ENCODE measurements around the gene DNAH9.
"Not testable (repeated sequence)": the region's sequence is repeated elsewhere in the genome, so short reads cannot be mapped to it uniquely, and the experiment has no call there.

The DNAH9 gene

GRCh38 chr17:11900041-11900476, 301.8 kb downstream of the DNAH9 start:
- no peak for DNase-seq (ENCODE audit: extremely low read depth in 1 of 2, low read depth in 1 of 2)

GRCh38 chr17:11900655-11901054, 302.4 kb downstream of the DNAH9 start:
- DNase-seq (ENCODE audit: extremely low read depth in 1 of 2, low read depth in 1 of 2): no peak

GRCh38 chr17:11901931-11902330, 303.7 kb downstream of the DNAH9 start:
- DNase-seq (ENCODE audit: extremely low read depth in 1 of 2, low read depth in 1 of 2): no peak

- no peak for DNase-seq (ENCODE audit: extremely low read depth in 1 of 2, low read depth in 1 of 2)
Measured at GRCh38 chr17:11908711-11909146, 310.5 kb downstream of the DNAH9 start.

- DNase-seq (ENCODE audit: extremely low read depth in 1 of 2, low read depth in 1 of 2): no peak
Measured at GRCh38 chr17:11909348-11909747, 311.1 kb downstream of the DNAH9 start.

DNA sequence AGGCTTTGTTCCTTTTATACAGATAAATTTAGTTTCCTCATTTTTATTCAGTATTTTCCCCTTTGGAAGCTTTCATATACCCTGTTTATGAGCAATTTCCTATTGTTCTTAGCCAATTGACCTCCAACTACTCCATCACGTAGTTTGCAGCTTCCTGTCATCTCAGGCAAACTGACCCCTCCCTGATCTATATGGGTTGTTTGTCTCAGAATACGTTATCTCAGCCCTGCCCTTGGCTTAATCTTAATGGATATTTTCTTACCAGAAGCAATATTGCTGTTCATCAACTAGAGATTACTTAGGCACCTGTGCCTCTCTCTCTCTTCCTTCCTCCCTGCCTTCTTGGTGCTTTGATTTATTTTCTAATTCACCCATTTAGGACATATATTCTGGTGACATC, 317.8 kb downstream of the DNAH9 start:
- no peak for DNase-seq (ENCODE audit: extremely low read depth in 1 of 2, low read depth in 1 of 2)

DNA sequence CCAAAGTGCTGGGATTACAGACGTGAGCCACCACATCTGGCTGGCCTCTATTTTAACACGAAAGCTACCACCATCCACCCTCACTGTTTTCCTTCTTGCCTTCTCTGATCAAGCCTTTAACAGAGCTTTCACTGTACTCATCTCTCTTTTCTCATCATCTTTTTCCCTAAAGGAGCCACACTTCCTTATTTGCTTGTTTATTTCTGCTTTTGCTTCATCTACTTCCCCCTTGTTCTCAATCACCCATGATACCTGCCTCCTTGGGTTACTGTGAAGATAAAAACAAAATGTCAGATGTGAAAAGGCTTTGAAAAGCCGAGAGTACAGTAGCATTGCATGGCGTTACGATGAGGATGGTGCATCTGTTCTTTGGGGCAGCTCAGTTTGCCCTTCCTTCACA, 319.1 kb downstream of the DNAH9 start:
- DNase-seq (ENCODE audit: extremely low read depth in 1 of 2, low read depth in 1 of 2): no peak

- no peak for DNase-seq (ENCODE audit: extremely low read depth in 1 of 2, low read depth in 1 of 2)
Measured at GRCh38 chr17:11921296-11921695, 323.0 kb downstream of the DNAH9 start.

GRCh38 chr17:11922638-11923037, 324.4 kb downstream of the DNAH9 start:
- DNase-seq (ENCODE audit: extremely low read depth in 1 of 2, low read depth in 1 of 2): no peak

DNA sequence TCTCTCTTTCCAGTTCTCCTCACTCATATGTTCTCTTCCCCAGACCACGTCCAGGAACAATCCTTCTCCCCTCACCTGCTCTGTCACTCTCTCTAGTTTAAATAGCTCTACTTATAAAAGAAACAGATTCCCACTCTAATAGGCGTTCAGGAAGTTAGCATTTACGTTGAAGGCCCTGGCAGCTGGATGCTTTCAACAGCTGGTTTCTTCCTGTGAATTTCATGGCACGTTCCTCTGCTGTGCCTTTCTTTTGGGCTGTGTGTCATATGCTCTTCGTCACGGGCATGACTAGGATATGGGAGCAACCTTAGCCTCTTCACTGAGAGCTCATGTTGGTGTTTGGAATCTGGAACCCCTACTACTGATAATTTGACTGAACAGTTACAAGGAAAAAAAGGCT, 325.8 kb downstream of the DNAH9 start:
- DNase-seq (ENCODE audit: extremely low read depth in 1 of 2, low read depth in 1 of 2): no peak

GRCh38 chr17:11925262-11926021, 327.2 kb downstream of the DNAH9 start:
- no peak for DNase-seq (ENCODE audit: extremely low read depth in 1 of 2, low read depth in 1 of 2)

DNA sequence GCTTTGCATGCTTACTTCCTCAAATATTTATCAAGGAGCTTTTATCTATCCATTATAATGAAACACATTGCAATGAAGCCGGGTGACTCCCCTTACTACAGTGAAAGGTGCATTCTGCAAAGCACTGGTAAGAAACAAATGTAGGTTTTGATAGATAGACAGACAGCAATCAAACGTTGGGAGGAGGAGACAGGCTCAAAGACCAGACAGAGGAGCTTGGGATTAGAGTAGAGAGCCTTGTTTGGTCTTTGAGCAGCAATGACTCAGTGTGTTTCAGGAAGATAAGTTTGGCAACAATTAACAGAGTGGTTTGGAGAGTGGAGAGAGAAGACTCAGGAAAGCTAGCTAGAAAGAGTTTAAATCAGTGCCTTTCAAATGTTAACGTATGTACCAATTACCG, 330.2 kb downstream of the DNAH9 start:
- no peak for DNase-seq (ENCODE audit: extremely low read depth in 1 of 2, low read depth in 1 of 2)

GRCh38 chr17:11932337-11932898, 334.1 kb downstream of the DNAH9 start:
- DNase-seq (ENCODE audit: extremely low read depth in 1 of 2, low read depth in 1 of 2): no peak

DNA sequence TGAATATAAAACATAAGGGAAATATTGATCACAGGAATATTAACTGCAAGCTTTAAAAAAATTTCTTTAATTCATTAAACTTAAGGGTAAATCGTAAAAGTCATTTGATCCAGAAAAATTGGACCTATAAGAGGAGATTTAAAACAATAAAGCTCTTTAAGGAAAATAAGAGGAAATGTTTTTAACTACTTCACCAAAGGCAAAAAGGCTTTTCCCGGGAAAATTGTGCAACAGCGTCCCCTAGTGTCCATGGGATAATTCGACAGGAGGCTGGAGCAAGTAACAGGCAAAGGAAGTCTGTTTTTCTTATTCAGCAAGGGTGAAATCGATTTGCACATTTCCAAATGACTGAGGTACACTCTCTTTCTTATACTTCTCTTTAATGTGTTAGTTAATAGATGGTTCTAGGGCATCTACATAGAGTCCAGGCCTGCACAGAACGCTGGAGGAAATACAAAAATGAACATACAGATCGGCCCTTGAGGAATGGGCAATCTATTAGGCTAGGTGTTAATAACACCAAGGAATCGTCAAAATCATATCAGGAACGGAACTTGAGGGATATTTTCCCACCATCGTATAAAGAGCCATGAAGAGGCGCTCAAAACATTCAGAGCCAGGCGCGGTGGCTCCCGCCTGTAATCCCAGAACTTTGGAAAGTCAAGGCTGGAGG, 337.6 kb downstream of the DNAH9 start:
- DNase-seq (ENCODE audit: extremely low read depth in 1 of 2, low read depth in 1 of 2): no peak

DNA sequence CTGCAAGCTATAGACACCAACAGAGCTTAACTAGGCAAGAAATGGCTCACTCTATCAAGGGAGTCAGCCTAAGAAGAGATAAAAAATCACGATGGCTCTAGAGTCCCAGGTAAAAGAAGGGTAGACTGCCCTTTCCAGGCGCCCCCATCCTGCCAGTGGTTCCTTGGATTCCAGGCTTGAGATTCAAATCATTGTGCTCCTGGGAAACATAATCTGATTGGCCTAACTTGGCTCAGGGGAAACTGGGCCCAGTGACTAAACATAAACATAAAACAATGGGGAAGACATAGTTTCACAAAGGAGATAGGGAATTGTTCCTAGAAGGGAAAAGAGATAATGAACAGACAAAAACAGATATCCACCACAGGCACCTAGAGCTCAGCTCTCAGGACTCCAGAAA, 342.6 kb downstream of the DNAH9 start:
- no peak for DNase-seq (ENCODE audit: extremely low read depth in 1 of 2, low read depth in 1 of 2)

GRCh38 chr17:11943086-11943485, 344.8 kb downstream of the DNAH9 start:
- DNase-seq (ENCODE audit: extremely low read depth in 1 of 2, low read depth in 1 of 2): not testable (repeated sequence)

DNA sequence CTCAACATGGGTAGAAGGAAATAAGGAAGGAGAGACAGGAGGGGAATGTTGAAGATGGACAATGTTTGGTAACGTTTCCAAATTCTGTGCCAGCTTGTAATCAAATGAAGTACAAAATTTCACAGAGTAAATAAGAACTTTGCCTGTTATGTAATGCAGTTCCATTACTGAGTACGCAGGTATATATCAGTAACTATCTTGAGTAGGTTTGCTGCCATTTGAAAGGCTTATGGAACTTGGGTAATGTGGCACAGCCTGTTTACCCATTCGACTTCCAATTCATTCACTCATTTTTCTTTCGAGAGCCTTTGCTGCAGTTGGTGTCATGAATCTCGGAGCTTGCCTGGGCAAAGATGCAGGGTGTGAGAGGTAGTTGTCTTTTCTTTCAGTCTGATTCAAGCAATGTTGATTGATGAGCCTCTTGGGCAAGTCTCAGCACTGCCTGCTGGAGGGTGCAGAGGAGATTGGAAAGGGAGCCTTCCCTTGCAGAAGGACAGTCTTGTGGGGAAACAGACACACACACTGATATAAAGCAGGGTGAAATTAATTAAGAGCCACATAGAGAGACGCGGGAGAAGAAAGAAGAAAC, 345.6 kb downstream of the DNAH9 start:
- DNase-seq (ENCODE audit: extremely low read depth in 1 of 2, low read depth in 1 of 2): no peak

DNA sequence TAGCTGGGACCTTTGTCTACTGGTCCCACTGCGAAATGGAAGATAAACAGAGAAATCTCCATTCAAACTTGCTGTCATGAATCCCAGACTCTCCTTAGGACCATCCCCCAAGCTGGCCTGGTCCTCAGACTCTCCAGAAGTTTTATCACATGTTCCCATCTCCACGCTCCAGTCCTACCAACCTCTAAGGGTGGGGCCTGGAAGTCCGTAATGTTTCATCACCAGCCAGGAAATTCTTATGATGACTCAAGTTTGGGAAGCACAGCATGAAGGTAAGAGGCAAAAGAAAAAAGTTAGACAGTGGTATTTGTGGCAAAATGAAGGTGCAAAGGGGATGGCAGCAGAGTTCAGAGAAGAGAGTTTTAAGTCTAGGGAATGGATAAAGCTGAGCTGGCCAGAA, 346.3 kb downstream of the DNAH9 start:
- no peak for DNase-seq (ENCODE audit: extremely low read depth in 1 of 2, low read depth in 1 of 2)

GRCh38 chr17:11948789-11949188, 350.5 kb downstream of the DNAH9 start:
- DNase-seq (ENCODE audit: extremely low read depth in 1 of 2, low read depth in 1 of 2): no peak

GRCh38 chr17:11949571-11949970, 351.3 kb downstream of the DNAH9 start:
- DNase-seq (ENCODE audit: extremely low read depth in 1 of 2, low read depth in 1 of 2): not testable (repeated sequence)

- no peak for DNase-seq (ENCODE audit: extremely low read depth in 1 of 2, low read depth in 1 of 2)
Measured at GRCh38 chr17:11950771-11951519, 352.7 kb downstream of the DNAH9 start.

Measured in activated CD8-positive, alpha-beta memory T cell treated with anti-CD3 and anti-CD28 coated beads for 1 hour (primary cell).